Ecto neural progenitor cell (in vitro differentiated cells): ENCODE data around the gene NID2.

Experiments used
- DNase-seq: peaks from one replicate; pipeline ENCODE4 v3.0.0-alpha.2; 2018; ENCODE audit warnings: low spot score

Gene NID2

DNA sequence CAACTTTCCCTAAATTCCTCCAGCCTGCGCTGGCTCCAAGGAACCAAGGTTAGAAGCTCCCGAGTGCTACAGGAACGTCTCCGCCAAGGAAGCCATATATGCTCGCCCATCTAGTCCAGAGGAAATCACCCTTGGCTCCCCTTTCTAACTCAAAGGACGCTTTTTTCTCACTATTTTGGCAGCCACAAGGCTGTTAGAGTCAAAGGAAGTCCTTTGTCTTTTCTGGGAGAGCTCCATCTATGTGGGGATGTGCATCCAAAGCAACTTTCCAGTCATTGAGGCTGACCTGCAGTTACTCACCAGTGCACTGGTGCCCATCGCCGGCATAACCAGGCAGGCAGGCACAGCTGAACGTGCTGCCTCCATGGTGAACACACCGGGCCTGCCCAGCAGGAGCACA, 42.0 kb downstream of the NID2 start:
- DNase-seq: no peak

DNA sequence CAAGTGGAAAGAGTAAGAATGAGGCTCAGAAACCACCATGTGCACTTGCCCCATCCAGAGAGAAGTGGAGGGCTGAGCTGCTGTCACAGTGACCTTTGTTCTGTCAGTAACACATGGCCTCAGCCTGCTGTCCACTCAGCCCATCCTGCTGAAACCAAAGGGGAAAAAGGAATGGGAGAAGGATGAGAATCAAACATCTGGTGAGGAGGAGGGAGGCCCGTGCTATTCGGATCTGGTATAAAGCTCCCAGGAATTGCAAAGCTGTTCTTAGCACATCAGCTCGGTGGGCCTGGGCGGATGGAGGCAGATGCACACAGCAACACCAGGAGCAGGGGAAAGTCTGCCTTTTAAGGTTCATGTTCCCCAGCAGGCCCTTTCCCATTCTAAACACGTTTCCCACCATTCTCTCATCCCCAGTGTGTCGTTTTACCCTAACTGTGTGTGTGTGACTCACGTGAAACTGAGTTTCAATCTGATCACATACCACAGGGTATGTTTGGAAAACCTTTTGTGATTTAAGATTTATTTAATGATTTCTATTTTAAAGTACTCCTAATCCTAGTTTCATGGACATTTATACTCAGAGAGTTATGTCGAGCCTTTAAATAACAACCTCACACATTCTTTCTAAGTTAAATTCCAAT, 42.7 kb downstream of the NID2 start:
- no peak for DNase-seq

DNA sequence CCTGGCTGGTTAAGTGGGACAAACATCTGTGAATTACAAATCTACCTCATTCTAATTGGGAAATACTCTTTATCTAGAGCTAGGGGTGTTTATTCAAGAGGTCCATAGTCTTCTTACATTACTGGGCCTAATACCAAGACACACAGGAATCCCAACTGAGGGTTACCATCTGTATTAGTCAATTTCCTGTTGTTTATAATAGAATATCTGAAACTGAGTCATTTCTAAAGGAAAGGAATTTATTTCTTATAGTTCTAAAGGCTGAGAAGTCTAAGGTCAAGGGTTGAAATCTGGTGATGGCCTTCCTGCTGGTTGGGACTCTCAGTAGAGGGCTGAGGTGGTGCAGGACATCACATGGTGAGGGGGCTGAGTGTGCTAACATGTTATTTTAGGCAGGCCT, 43.5 kb downstream of the NID2 start:
- no peak for DNase-seq

DNA sequence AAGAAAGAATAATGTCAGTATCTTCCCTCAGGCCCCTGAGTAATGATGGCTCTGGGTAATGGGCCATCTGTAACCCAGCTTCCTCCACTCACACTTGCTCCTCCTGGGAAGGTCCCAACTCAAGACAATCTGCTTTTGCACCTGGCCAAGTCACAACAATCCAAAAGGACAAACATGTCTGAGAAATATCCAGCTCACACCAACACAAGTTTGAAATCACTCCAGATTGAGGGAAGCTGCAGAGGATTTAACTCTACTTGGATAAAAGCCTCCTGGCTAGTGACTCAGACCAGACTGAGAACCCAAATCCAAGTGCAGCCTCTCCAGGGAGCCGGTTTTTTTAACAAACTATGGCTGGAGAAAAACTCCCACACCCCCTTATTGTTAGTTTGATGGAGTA, 45.3 kb downstream of the NID2 start:
- DNase-seq: no peak

DNA sequence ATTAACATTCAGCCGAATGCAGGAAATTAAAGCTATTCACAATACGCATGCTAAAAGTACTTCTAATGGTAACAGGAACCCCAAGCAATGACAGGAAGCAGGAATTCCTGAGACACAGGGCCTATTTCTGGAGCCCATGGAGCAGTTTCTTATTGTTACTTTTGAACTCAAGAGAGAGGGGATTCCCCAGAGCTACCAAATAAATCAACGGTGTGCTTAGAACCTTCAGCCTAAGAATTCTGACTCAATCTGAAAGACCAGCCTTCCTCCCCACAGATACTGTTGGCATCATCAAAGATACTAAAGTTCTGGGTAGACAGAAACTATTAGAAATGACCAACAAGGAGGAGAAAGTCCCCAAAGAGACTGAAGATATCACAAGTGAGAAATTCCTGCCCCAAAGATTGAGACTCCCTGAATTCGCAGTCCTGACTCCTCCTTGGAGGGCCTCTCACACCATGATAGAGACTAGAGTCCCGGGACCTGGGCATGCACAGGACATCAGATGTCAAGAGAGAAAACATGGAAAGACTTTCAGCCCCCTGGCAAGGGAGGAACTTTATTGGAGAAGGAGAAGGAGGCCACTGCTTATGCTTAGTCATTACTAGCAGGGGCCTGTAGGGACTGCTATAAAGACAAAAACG, 46.8 kb downstream of the NID2 start:
- DNase-seq: no peak

DNA sequence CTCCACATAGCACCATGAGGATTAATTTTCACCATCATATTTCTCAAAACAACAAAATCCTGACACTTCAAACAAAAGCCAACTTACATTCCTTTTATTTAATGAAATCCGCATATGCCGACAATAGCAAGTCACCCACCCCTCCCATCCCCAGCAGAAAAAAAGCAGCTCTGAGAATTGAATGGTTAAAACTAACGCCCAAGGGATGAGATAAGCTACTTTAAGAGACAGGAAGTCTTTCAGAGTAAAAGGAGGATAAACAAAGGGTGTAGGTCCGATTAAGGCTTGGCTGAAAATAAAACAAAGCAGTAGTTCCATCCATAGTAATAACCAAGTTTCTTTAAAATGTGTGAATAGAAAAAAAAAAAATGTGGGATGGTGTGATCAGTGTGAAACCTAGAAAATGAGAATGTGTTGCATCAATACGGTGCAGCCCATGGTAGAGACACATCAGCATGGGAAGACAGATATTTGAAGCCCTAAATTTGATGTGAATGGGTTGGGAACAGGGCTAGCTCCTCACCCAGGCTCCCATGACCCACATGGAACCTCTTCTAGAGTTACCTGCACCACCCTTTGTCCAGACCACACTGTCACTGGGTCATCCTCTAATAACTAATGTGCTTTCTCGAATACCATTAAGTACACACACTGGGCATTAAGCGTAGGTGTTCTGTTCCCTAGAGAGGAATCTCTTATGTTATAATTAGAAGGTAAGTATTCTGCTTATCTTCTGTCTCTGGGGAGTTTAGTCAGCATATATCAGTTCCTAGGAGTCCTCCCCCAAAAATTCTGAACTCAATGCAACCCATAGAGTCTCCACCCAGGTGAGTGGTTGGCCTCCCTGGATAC, 47.8 kb downstream of the NID2 start:
- DNase-seq: no peak

DNA sequence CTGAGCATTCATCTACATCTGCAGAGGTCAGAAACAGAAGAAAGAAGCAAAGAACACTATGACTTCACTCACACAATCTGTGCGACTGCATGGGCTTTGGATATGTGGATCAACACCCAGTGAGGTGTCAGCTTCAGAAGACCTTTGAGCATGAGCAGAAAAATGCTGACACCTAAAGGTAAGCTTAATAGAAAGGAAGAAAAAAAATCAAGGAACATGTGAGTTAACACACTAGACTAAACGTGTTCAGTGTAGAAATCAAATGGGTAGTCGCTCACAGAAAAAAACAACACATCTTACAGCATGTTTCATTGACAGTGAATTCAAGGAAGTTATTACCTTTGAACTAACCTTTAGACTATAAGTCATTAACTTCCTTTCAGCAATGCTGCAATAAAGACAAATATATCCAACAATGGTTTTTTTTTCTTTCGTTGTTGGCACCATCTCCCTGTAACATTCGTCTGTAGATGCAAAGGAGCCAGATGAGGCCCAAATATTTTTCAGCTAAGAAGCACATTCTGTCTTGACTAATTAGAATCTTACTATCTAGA, 48.6 kb downstream of the NID2 start:
- DNase-seq: no peak

DNA sequence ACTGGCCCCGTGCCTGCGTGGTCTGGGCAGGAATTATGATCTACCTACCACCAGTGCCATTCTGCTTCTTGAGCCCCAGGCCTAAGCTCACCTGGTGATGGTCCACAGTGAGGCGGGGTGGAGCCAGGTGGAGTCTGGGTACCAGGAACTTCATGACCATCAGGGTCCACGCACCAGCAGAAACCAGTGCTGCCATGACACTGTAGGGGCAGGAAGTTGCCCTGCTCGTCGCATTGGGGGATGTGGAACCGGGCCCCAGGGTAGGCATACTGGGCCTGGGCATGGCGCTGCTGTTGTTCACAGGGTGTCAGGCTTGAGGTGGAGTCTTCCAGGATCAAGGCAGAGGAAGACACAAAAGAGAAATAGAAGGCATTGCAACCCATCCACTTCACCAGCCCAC, 49.9 kb downstream of the NID2 start:
- no peak for DNase-seq

DNA sequence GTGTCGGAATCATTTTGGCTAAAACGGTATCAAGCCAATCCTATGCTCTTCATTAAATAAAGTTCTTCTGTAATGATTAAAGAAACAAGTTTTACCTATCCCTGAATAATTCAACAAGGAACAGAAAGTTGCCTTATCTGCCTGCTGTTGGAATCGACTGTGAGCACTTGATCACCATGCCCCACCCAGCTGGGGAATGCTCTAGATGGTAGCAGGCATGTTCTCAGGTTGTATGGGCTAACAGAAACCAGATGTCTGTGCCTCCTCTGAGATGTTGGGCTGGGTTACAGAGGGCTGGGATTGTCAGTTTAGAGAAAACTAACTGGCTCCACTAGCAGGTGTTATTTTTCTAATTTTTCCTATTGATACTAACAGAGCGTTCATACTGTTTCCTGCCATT, 50.6 kb downstream of the NID2 start:
- no peak for DNase-seq

DNA sequence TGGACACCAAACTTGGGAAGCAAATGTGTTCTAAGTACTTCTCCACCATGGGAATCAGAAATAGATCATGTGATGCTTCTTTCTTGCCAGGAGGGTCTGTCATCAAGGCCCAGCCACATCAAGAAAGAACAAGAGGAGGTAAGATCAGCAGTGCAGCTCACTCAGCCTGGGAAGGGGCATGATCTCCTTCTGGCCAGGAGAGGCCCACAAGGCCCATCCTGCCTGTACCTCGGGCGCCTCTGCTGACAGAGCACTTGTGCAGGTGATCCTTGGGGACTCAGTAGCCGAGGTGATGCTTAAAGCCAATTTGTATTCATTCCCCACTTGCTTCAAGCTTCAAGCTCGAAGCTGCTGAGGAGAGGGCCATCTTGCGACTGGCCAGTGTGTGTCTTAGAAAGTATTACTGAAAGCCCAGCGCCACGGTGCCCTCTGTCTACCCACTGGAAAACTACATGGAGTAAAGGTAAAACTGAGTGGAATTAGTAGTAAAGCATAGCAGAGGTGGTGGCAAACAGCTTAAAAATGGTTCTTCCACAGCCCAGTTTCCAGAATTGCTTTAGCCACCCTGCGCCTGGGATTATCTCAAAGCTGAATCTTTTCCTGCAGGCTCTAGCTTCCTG, 53.3 kb downstream of the NID2 start:
- peak; percentile 64 for DNase-seq

DNA sequence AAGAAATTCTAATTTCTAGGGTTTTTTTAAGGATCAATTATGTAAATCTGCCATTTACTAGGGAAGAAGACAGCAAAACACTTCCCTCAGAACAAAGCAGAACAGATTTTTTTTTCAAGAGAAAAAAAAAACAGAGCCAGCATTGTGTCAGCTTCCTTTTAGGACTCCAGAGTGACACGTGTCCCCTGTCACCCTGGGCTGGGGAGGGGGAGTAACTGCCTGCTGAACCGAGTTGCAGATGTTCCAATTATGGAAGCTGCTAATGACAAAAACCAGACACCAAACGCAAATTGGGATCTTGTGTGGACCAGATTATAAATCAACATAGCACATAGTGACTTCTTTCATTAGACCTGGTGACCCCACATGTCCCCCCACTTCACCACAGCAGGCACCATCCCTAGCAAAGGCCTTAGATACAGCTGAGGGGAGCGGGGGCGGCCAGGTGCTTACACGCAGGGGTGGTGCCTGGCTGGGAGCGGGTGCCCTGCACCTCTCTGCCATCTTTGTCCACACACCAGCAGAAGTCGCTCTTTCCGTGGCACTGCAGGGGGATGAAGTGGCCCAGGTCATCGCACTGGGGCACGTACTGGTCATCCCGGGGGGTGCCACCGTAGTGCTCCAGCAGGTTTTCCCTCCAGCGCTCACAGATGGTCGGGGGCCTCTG, 54.1 kb downstream of the NID2 start:
- DNase-seq: no peak

DNA sequence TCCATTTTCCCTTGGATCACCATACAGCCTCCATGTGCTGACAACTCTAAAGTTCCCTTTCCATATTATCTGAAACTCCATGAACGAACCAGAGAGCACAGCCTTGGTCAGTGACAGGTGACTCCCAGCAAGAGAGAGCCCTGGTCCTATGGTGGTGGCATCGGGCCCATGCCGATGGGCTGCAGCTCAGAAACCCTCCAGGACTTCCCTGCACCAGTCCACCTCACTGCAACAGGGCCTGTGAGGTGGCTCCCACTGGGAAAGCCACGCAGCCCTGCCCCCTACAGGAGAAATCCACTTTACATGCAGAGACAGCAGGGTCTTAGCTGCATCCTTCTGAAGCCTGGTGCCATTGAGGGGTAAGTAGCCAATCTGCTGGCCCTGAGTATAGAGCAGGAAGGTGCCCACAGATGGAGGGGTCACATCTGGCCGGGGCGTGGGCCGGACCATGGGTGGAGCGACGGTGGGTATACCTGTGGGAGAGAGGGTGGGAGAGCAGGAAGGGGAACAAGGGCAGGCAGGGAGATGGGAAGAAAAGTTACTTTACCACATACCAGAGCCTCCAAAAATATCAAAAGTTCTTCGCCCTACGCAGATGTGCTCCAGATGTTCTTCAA, 54.8 kb downstream of the NID2 start:
- peak; percentile 63 for DNase-seq

DNA sequence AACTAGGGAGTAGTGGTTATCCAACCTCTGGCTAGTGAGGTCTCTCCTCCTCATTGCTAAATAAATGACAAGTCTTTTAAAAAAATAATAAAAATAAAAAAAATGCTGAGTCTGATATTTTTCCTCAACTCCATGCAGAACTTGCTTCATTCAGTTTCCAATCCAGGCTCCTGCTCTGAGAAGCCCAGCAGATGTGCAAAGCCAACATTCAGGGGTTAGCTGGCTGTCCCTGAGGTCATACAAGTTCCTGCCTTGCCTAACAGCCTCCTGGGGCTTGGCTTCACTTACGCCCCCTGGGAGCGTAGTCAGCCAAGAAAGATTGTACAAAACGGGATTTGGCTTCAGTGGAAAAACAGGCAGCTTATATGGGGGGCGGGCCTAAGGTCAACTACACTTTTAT, 56.2 kb downstream of the NID2 start:
- DNase-seq: no peak

DNA sequence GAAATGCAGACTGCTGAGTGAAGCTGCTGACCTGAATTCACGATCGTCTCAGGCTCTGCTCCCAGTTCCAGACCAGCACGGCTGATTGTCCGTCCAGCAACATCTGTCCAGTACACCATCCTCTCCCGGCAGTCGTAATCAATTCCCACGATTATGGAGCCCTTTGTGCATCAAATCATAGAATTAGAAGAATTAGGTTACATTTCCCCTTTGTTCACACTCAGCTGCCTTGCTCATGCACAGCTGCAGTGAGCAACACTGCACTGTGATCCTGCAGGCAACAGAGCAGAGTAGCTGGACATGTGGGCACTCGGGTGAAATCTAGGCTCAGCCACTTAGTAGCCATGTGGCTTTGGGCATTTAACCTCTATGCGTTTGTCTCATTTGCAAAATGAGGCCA, 57.3 kb downstream of the NID2 start:
- DNase-seq: no peak

DNA sequence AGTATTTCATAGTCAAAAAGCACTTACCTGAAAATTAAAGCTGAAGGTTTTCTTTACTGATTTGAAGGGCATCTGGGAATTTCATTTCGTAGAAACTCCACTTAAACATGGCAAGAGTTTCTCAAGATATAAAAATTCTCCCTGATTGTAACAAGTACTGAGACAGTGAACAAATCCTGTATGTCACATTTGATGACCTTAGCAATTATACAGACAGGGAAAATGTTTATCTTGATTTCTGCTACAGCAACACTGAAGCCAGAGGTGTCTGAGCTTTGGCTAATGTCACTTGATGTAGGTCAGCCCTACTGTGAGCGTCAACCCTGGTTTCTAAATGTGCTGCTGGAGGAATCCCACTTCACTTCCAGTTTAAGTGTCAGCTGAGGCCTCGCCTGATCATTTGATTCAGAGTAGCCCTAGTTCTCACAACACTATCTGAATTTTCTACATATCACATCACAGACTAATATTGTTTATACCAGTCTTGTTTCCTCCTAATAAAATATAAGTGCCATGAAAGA, 58.6 kb downstream of the NID2 start:
- no peak for DNase-seq

DNA sequence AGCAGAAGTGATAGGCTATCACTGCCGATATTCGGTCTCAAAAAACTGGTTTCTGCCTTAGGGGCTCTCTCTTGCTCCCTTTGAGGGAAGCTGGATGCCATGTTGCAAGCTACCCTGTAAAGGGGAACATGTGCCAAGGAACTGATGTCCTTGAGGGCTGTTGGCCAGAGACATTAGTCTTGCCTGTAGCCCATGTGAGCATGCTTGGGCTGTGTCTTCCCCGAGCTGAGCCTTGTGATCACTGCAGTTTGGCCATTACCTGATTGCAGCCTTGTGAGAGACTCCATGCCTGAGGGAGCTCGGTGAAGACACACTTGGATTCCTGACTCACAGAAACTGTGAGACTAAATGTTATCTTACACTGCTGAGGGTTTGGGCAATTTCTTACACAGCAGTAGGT, 60.7 kb downstream of the NID2 start:
- DNase-seq: no peak

DNA sequence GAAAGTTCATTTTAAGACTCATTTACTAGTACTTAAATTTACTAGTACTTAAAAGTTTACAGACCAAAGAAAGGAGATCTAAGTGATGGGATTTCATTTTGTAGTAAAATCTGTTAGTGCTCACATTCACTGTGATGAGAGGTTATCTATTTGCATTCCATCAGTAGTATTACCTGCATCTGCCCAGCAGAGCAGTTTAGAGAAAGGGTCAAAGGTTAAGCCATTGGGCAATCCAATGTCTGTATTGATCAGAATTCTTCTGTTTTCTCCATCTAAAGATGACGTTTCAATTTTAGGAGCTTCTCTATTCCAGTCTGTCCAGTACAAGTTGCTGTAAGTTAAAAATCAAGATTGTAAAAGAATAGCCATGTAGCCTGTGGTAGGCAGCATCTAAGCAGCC, 61.2 kb downstream of the NID2 start:
- DNase-seq: no peak

DNA sequence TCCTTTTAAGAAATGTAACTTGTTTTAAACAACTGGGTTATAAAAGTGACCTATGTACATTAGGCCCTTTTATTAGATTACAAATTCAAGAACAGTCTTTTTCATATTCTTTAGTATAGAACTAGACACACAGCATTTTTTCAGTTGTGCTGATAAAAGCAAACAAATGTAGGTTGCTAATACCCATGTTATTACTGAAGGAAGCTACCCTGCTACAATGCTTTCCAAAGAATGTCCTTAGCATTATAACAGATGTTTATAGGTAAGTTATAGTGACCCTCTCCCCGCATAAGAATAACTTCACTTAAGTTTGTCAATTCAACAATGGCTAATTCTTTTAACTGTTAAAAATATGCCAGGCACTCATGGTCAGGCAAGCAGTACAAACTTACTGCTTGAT, 61.6 kb downstream of the NID2 start:
- no peak for DNase-seq

DNA sequence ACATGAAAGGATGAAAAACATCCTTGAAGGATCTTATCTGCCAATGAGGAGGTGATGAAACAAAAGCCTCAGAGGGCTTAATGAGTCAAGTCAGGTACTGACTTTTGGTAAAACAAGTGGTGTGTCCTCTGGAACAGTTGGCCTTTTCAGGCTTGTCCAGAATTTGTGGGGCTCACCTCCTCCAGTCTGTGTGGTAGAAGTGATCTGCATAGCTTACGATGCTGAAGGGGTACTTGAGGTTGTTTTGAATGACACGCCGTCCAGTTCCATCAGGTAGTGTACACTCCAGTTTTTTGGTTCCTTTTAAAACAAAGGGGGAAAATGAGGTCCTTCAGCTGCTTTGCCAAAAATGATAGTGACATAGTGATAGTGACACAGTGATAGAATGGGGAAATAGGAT, 62.5 kb downstream of the NID2 start:
- no peak for DNase-seq

DNA sequence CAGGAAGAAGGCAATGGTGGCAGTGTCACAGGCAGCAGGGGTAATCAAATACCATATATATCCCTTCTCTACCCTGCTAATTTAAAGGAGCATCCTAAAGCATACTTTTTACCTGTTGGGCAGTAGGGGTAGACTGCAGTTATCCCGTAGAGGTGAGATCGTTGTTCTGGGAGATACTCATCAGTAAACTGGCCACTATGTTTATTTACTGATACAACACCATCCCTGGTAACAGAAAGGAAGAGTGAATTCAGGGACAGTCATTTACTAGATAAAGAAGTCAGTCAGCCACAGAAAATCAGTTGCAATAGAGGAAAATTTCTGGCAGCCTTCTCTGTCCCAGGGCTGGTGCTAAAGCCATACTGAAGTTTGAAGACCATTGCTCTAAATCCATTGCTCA, 63.2 kb downstream of the NID2 start:
- no peak for DNase-seq

DNA sequence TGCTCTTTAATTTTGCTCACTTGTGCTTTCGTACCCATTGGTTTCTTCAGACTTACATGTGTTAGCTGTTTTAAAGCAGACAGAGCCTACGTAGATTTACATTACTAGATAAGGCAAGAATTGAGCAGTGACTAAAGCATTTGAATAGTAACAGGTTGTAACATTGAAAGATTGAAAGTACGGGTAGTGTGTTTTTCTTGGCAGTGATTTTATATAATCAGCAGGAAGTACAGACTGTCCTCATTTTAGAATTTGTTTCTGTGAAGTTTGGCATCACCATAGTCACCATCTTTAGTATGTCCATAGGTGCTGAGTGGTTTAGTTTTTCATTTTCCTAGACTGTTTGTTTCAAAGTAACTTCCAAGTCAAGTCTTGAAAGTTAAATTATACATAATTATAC, 65.5 kb downstream of the NID2 start:
- DNase-seq: no peak
